ENCODE results near the gene PWWP2A. TPM values are rescaled to one million over a fixed set of nuclear protein-coding genes. Genes with fewer than 3 reads are reported as not detected.
"Not testable (repeated sequence)": the region's sequence is repeated elsewhere in the genome, so short reads cannot be mapped to it uniquely, and the experiment has no call there.

PWWP2A gene
- total RNA-seq = 34.7 TPM

DNA sequence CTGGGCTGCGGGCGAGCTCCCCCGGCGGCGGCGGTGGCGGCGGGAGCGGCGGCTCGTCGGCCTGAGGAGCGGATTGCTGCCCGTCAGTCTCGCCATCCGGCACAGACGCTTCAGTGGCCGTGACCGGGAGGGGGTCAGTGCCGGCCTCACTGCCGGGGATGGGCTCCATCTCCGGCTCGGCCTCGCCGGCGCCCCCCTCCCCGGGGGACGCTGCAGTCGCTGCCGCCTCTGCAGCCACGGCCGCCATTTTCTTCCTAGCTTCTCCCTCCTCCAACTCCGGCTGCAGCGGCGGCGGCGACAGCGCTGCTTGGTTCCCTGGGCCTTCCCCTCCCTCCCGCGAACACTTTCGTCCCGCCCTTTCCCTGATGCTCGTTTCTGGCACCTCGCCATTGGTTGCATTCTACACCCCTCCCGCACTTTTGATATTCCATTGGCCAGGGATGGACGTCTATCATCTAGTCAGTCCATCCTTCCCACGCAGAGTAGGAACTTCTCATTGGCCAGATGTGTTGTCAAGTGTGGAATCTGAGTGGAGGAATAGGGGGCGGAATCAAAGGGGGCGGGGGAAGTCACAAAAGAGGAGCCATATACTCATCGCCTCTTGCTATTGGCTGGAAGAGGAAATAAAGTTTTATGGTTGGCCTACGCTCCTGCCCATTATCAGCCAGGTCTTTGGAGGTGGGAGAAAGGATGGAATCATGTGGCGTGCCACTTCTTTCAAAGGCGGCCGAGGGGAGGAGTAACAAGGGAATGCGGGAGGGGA, at the start of gene PWWP2A:
TSS of gene PWWP2A (minus strand) at position 309 of the 763 bp plus-strand sequence. CDS start at position 247, 62 bp downstream.
- peak; percentile 100 for DNase-seq (ENCODE audit: low spot score)

GRCh38 chr5:160167624-160168165, 48.4 kb upstream of the PWWP2A start:
- DNase-seq (ENCODE audit: low spot score) = no peak

- DNase-seq (ENCODE audit: low spot score) = no peak
Measured at GRCh38 chr5:160166973-160167623, 47.8 kb upstream of the PWWP2A start.

DNA sequence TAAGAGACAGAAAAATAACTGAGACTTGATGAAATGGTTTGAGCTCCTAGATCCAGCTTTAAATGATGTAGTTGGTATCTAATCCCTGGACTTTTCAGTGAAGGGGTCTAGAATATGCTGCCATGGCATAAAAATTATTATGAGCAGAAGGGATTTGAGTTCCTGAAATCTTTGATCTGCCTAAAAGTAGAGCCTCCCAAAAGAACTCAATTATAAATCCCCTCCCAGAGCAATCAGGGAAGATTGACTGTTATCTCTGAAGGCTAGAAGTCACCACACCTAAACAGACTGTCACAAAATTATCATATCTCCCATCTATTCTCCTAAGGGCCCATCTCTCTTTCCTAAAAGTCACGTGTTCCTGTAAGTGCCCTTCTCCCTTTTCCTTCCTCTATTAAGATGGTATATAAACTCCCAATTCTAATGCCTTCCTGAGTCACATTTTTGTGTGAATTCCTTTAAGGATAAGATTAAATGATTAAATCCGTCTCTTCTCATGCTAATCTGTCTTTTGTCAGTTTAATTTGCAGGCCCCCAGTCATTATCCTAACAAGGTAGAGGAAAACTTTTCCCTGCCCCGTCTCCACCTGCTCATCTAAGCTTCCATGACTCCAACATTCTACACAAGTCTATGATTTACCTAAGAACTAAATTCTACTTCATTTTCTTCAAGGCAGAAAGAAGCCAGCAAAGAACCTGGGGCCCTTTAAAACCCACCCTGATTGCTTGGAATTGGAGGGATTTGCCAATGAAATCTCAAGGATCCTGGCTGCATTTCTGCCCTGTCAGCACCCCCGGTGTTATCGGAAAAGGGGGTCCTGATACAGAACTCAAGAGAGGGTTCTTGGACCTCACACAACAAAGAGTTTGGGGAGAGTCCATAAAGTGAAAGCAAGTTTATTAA, 47.1 kb upstream of the PWWP2A start:
- no peak for DNase-seq (ENCODE audit: low spot score)

DNA sequence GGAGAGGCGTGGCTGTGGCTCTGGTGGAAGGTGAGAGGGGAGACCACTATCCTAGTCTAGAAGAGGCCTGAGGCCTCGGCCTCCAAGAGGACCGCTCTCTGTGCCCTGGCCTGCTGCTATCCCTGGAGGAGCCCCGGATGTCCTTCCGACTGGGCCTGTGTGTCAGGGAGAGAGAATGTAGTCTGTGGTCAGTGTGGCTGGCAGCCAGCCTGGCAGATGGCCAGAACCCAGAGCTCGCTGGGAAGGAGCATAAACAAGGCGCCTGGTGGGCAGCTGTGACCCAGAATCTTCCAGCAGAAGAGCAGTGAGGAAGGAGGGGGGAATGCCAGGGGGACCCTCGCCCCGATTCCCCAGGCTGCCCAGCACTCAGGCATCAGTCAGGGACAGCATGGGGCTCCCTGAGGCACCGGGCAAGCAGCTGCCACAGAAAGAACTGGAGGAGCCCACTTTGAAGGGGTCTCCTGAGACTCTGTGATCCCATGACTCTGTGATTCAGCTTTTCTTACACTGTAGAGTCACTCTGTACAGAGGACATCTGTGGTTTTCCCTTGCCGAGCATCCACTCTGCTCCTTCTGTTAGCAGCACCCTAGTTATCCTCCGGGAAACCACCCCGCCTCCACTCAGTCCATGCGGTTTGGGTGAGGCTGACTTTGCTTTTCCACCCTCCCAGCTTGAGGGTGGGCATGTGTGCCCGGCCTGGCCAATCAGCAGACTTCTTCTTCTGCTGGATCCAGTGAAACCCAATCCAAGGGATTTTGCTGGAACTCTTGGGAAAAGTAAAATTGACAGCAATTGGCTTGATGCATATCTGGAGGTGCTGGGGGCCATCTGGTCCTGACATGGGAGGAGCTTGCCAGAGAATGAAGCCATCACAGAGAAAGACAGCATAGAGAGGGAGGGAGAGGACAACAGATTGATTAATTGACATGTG, 46.2 kb upstream of the PWWP2A start:
- DNase-seq (ENCODE audit: low spot score) = peak; percentile 94

DNA sequence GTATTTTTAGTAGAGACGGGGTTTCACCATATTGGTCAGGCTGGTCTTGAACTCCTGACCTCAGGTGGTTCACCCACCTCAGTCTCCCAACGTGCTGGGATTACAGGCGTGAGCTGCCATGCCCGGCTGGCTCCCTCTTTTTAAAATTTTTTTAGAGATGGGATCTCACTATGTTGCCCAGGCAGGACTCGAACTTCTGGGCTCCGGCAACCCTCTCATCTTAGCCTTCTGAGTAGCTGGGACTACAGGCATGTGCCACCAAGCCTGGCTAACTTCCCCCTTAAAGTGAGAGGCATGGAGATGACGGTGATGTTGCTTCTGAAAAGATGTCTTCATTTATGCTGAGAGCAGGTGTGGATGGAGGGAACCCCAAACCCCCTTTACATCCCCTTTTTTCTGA, 43.7 kb upstream of the PWWP2A start:
- no peak for DNase-seq (ENCODE audit: low spot score)

- no peak for DNase-seq (ENCODE audit: low spot score)
Measured at GRCh38 chr5:160161626-160162025, 42.4 kb upstream of the PWWP2A start.

DNA sequence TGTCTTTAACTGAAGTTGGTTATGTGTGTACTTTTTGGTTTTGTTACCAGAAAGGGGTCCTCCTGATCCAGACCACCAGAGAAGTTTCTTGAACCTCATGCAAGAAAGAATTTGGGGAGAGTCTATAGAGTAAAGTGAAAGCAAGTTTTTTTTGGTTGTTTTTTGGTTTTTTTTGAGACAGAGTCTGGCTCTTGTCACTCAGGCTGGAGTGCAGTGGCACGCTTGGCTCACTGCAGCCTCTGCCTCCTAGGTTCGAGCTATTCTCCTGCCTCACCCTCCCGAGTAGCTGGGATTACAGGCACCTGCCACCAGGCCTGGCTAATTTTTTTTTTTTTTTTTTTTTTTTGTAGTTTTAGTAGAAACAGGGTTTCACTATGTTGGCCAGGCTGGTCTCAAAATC, 41.6 kb upstream of the PWWP2A start:
- DNase-seq (ENCODE audit: low spot score) = not testable (repeated sequence)

- DNase-seq (ENCODE audit: low spot score) = no peak
Measured at GRCh38 chr5:160159991-160160792, 40.9 kb upstream of the PWWP2A start.

DNA sequence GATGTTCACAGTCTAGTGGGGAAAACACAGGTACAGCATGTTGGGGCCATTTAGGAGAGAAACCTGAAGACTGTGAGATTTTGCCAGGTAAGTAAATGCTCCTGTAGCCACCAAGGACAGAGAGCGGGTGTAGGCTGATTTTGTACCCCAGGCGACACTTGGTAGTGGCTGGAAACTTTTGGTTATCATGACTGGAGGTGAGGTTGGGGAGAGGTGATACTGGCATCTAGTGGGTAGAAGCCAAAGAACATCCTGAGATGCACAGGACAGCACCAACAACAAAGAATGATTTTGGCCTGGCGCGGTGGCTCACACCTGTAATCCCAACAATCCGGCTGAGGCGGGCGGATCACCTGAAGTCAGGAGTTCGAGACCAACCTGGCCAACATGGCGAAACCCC, 38.8 kb upstream of the PWWP2A start:
- DNase-seq (ENCODE audit: low spot score) = no peak

DNA sequence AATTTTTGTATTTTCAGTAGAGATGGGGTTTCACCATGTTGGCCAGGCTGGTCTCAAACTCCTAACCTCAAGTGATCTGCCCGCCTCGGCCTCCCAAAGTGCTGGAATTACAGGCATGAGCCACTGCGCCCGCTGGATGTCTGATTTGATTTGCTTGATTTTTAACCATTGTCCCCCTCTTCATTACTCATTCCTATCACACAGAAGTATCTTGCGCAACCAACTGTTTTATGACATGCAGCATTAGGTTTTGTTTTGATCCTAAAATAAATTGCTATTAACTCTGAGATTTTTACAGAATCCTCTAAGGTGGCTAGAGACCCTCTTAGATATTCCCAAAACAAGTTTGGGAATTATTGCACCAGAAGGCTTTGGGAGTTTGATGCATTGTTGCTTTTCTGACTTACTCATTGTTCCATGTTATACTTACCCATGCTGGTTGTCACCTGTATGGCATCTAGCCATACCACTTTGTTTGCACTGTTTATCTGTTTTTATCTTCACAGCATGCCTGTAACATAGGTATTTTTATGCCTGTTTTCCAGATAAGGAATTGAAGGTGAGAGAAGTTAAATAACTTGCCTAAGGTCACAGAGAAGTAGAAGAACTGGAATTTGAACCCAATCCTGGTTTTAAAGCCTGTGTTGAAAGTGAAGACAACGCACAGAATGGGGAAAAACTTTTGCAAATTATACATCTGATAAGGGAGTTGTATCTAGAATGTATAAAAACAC, 35.9 kb upstream of the PWWP2A start:
- no peak for DNase-seq (ENCODE audit: low spot score)

- no peak for DNase-seq (ENCODE audit: low spot score)
Measured at GRCh38 chr5:160152901-160153300, 33.7 kb upstream of the PWWP2A start.

DNA sequence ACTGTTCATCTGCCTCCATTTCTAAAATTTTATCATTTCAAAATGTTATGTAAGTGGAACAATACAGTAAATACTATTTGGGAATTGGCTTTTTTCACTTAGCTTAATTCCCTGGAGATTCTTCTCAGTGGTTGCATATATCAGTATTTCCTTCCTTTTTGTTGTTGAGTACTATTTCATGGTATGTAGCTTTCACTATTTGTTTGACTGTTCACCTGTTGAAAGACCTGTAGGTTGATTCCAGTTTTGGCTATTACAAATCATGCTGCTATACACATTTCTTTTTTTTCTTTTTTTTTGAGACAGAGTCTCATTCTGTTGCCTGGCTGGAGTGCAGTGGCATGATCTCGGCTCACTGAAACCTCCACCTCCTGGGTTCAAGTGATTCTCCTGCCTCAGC, 33.0 kb upstream of the PWWP2A start:
- no peak for DNase-seq (ENCODE audit: low spot score)

- DNase-seq (ENCODE audit: low spot score) = no peak
Measured at GRCh38 chr5:160151017-160151416, 31.8 kb upstream of the PWWP2A start.

DNA sequence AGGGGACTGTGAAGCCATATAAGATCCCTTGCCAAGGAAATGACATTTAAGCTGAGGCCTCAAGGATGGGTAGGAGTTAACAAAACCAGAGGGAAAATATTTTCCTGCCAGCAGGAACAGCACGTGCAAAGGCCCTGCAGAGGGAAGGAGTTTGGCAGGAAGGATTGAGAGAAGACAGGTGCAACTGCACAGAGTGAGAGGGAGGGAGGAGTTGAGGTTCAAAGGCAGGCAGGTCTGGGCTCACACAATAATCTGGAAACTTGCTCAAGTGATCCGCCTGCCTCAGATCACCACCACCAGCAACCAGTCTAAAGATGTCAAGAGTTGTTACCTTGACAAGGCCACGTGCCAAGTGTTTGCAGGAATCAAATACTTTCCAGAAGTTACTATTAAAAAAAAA, 31.1 kb upstream of the PWWP2A start:
- no peak for DNase-seq (ENCODE audit: low spot score)

- DNase-seq (ENCODE audit: low spot score) = not testable (repeated sequence)
Measured at GRCh38 chr5:160144436-160144835, 25.2 kb upstream of the PWWP2A start.

DNA sequence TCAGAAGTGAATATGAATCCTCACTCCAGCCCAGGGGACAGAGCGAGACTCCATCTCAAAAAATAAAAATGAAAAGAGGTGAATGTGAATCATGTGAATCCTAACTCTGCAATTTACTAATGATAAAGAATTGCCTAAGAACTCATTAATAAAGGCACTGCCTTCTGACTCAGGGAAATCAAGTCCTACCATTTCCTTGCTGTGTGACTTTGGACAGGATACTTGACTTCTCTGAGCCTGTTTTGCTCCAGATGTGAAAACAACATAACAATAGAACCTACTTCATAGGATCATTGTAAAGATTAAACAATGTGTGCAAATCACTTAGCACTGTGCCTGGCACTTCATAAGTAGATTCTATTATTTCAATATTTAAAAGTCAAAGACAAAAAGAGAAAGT, 15.1 kb upstream of the PWWP2A start:
- no peak for DNase-seq (ENCODE audit: low spot score)

DNA sequence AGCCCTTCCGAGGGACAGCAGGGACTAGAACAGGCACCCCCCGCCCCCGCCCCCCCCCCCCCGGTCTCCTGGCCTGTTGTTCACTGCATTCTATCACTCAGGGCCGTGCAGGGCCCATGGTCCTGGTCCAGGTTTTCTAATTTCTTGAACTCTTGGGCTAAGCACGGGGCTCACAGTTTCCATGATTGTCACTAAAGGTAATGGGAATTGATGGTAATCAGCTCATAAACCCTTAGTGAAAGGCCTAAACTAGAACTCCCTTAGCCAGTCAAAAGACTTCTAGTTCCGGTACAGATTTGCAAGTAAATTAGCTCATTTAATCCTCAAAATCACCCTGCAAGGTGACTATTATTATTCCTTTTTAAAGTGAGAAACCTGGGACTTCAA, 14.7 kb upstream of the PWWP2A start:
- no peak for DNase-seq (ENCODE audit: low spot score)

Measured in ureter (tissue), 1 donor.